ENCODE measurements around the gene WWTR1.

The WWTR1 gene

DNA sequence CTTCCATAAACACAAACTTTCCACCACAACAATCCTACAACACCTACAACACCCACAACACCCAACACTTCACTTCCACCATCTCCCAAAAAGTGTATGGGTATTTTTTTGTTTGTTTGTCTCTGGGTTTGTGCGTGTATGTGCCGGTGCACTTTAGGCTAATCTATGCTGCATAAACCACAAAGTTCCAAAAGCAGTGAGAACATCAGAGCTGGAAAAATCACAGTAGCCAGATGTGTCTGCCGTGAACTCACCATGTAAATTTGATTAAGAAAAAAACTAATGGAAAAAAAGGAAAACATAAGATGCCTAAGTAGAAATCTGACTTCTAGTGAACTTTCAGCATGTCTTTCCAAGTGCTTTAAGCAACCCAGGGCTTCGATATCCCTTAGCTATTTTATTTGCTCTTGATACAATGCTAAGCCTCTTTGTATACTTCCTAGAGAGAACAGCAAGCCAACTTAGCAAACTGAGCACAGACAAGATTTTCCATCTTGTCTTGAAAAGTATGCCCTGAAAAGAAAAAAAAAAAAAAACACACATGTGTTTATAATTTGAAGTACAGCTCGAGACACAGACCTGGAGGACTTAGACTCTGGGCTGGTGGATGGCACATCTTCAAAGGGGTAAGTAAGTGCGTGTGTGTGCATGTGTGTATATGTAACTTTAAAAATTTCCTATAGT is 91.4 kb downstream of the WWTR1 start:
- no peak for TF ChIP-seq SPI1 (IDR thresholded peaks at IDR 0.05; ENCODE audit: low read depth, low read length)
- no peak for TF ChIP-seq TAF1 (IDR thresholded peaks at IDR 0.05; ENCODE audit: low read depth, low read length)
- no peak for TF ChIP-seq POU2F2 (IDR thresholded peaks at IDR 0.05; ENCODE audit: low read depth, low read length)
- no peak for TF ChIP-seq POLR2A (IDR thresholded peaks at IDR 0.05; ENCODE audit: low read depth, low read length)
- TF ChIP-seq POLR2AphosphoS5 (IDR thresholded peaks at IDR 0.05; ENCODE audit: low read depth, low read length), result no peak
- TF ChIP-seq PAX5 (IDR thresholded peaks at IDR 0.05; ENCODE audit: insufficient read depth, low read length, severe bottlenecking), result no peak
- DNase-seq (ENCODE audit: insufficient read length, low spot score), result no peak
- FAIRE-seq, result no peak

DNA sequence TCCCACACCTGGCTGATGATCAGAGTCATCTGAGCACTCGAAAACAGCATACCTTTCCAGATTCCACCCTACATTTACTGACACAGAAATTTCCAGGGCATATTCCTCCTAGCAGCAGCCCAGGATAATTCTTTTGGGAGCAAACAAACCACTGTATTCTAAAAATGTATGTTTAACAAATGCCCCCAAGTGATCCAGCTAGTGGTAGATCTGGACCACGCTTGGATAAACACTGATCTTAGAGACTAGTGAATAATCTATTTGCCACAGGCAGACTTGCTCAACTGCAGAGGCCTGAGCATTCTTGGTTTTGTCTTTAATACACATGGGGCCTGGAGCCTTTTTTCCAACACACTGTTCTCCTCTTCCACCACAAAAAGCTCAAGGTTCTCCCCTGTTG is 93.7 kb downstream of the WWTR1 start:
- DNase-seq (ENCODE audit: insufficient read length, low spot score) (no peak), FAIRE-seq (no peak)
- TF ChIP-seq POU2F2 (IDR thresholded peaks at IDR 0.05; ENCODE audit: low read depth, low read length) (no peak), TAF1 (IDR thresholded peaks at IDR 0.05; ENCODE audit: low read depth, low read length) (no peak), SPI1 (IDR thresholded peaks at IDR 0.05; ENCODE audit: low read depth, low read length) (no peak), PAX5 (IDR thresholded peaks at IDR 0.05; ENCODE audit: insufficient read depth, low read length, severe bottlenecking) (no peak), POLR2AphosphoS5 (IDR thresholded peaks at IDR 0.05; ENCODE audit: low read depth, low read length) (no peak), POLR2A (IDR thresholded peaks at IDR 0.05; ENCODE audit: low read depth, low read length) (no peak)

DNA sequence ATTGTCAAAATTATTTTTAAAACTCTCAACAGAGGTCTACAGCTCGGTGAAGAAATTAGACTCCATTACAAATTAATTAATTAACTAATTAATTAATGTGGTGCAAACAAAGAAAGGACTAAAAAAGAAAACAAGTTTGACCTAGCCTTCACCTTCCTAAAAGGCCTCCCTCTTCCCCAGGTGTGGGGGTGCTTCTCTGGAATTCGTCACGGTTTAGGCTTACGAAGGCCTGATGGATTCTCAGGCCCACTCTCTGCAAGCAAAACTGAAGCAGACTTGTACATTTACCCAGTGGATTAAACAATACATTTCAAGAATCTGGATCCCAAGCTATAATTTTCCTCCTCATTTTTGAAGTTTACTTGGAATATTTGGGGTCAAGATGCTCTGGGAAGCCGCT is 94.7 kb downstream of the WWTR1 start:
- TF ChIP-seq PAX5 (IDR thresholded peaks at IDR 0.05; ENCODE audit: insufficient read depth, low read length, severe bottlenecking), result no peak
- no peak for TF ChIP-seq POLR2A (IDR thresholded peaks at IDR 0.05; ENCODE audit: low read depth, low read length)
- FAIRE-seq, result no peak
- DNase-seq (ENCODE audit: insufficient read length, low spot score), result no peak

DNA sequence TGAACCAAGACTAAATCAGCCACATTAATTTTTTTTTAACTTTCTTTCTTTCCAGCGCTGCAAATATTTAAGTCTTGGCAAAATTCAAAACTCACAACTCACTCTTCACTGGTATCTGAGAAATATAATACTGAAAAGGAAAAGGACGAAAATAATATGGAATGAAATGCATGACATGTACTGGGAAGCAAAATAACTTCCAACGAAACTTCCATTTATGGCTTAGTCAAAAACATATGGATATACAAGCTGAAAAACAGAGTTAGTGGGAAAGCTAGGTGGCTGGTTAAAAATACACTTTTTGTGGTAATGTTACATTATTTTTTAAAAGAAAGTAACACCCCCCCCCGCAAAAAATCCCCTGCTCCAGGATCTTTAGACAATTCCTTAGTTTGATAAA is 97.2 kb downstream of the WWTR1 start:
- FAIRE-seq, result no peak
- TF ChIP-seq TAF1 (IDR thresholded peaks at IDR 0.05; ENCODE audit: low read depth, low read length) (no peak), POU2F2 (IDR thresholded peaks at IDR 0.05; ENCODE audit: low read depth, low read length) (no peak)
- no peak for DNase-seq (ENCODE audit: insufficient read length, low spot score)

DNA sequence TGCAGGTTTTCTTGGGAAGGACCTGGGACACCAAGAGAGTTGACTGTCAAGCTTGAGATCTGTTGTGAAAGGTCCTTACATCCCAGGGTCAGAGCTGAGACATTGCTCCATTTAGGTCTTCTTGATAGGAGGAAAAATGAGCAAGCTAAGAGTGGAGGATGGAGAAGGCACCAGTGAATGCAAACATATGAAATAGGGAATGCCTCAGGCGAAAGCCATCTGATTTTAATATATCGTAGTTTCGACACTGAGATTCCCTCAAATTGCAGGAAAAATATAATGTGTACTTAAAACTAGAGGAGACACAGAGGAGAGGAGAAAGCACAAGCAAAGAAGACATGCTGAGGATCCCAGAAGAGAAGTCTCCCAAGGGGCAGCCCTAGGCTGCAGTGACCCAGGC is 97.8 kb downstream of the WWTR1 start:
- no peak for DNase-seq (ENCODE audit: insufficient read length, low spot score)
- no peak for TF ChIP-seq POU2F2 (IDR thresholded peaks at IDR 0.05; ENCODE audit: low read depth, low read length)
- no peak for FAIRE-seq

DNA sequence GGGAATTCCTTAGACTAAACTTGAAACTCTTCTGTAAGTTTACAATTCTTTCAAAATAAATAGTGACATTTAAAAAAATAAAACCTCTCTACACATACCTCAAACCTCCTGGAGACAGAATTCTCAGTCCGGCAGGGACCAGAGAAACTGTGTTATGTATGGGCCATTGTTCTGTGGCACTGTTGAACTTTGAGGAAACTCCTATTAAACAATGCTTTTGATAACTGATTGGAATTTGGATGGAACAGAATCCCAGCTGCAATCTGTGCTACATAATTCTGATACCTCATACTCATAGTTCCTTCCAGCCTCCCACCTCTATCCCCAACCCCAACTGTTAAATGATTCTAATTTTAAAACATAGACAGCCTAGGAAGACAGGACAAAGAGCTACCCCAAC is 98.3 kb downstream of the WWTR1 start:
- no peak for FAIRE-seq
- no peak for DNase-seq (ENCODE audit: insufficient read length, low spot score)
- no peak for TF ChIP-seq POLR2A (IDR thresholded peaks at IDR 0.05; ENCODE audit: low read depth, low read length)

DNA sequence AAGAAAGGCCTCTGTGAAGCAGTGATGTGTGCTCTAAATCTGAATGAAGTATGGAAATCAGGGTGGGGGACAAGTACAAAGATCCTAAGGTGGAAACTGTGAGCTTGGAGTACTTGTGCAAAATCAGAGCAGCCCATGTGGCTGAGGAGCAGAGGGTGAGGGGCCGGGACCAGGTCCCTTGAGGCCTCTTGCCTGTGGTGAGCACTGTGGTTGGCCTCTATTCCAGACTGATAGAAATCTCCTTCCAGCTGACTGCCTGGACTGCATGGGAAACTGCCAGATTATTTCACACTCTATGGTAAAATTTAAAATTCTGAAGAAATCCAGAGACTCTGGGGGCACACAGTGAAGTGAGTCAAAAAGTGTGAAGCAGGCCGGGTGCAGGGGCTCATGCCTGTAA is 101.9 kb downstream of the WWTR1 start:
- TF ChIP-seq PAX5 (IDR thresholded peaks at IDR 0.05; ENCODE audit: insufficient read depth, low read length, severe bottlenecking) (no peak), TAF1 (IDR thresholded peaks at IDR 0.05; ENCODE audit: low read depth, low read length) (no peak)
- no peak for DNase-seq (ENCODE audit: insufficient read length, low spot score)

DNA sequence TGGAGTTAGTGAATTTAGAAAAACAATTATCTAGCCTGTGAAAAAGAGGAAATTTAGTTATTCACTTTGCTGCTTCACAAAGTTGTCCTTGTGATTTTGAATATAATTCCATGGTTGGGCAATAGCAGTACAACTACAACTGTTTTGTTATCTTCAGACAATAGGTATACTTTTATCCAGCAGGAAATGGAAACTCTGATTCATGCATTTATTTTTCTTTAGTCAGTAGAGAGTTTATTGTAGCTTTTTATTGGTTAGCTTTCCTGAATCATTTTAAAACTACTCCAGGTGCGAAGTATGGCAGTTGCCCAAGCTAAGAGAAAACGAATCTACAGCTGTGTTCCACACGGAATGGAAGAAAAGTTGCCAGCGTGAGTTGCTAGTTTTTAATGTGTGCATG is 103.0 kb downstream of the WWTR1 start:
- FAIRE-seq (no peak), DNase-seq (ENCODE audit: insufficient read length, low spot score) (no peak)
- TF ChIP-seq SPI1 (IDR thresholded peaks at IDR 0.05; ENCODE audit: low read depth, low read length), result no peak
- no peak for TF ChIP-seq PAX5 (IDR thresholded peaks at IDR 0.05; ENCODE audit: insufficient read depth, low read length, severe bottlenecking)
- TF ChIP-seq POLR2AphosphoS5 (IDR thresholded peaks at IDR 0.05; ENCODE audit: low read depth, low read length), result no peak
- no peak for TF ChIP-seq POLR2A (IDR thresholded peaks at IDR 0.05; ENCODE audit: low read depth, low read length)
- TF ChIP-seq TAF1 (IDR thresholded peaks at IDR 0.05; ENCODE audit: low read depth, low read length), result no peak
- no peak for TF ChIP-seq POU2F2 (IDR thresholded peaks at IDR 0.05; ENCODE audit: low read depth, low read length)

More for the DNA sequence above, 101.9 kb downstream of the WWTR1 start:
- FAIRE-seq, result no peak

DNA sequence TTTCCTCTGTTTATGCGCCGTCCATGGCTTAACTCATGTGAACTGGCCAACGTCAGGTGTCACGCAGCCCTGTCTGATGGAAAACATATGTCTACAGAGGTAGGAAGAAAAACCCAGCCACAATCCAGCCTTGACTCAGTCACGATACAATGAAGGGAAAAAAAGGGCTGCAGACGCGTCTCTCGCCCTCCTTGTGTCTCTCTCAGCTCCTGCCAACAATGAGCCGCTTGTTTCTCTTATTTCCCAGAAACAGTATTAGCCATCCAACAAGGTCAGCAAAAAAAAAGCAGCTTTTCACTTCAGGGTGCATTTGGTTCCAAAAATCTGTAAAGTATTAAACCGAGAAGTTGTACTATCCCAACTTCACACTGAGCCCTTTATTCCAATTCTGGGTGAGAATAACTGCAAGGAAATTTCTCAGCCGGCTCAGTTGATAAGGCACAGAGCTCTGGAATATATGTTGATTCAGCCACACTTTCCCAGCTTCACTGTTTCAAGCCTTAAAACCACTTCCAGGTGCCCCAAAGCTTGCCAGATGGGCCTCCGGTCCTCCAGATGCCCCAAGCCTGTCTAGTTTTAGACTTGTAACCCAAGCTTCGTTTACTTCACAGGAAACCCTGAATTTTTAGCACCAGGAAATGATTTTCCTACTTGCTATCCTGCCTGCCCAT is 103.9 kb downstream of the WWTR1 start:
- no peak for FAIRE-seq
- TF ChIP-seq POLR2AphosphoS5 (IDR thresholded peaks at IDR 0.05; ENCODE audit: low read depth, low read length) (no peak), POU2F2 (IDR thresholded peaks at IDR 0.05; ENCODE audit: low read depth, low read length) (no peak), TAF1 (IDR thresholded peaks at IDR 0.05; ENCODE audit: low read depth, low read length) (no peak), SPI1 (IDR thresholded peaks at IDR 0.05; ENCODE audit: low read depth, low read length) (no peak), POLR2A (IDR thresholded peaks at IDR 0.05; ENCODE audit: low read depth, low read length) (no peak), PAX5 (IDR thresholded peaks at IDR 0.05; ENCODE audit: insufficient read depth, low read length, severe bottlenecking) (no peak)
- DNase-seq (ENCODE audit: insufficient read length, low spot score), result no peak

DNA sequence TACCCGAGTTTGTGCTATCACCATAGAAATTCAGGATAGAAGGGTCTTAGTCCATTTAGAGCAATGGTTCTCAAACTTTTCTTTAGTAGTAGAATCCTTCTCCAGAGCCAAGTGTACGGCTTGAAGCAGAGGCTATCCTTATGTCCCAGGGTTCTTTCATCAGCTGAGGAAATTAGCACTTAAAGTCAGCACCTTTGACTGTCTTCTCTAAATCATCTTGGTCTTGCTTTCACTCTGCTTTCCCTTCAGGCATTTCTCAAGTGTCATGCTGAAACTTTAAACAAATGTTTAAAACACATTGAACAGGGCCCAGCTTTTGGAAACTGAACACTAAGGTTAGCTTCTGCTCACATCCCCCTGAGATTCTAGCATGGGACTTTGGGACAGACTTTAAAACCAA is 105.1 kb downstream of the WWTR1 start:
- no peak for TF ChIP-seq TAF1 (IDR thresholded peaks at IDR 0.05; ENCODE audit: low read depth, low read length)
- TF ChIP-seq SPI1 (IDR thresholded peaks at IDR 0.05; ENCODE audit: low read depth, low read length), result no peak
- TF ChIP-seq POLR2AphosphoS5 (IDR thresholded peaks at IDR 0.05; ENCODE audit: low read depth, low read length), result no peak
- TF ChIP-seq POLR2A (IDR thresholded peaks at IDR 0.05; ENCODE audit: low read depth, low read length), result no peak
- no peak for TF ChIP-seq POU2F2 (IDR thresholded peaks at IDR 0.05; ENCODE audit: low read depth, low read length)
- no peak for TF ChIP-seq PAX5 (IDR thresholded peaks at IDR 0.05; ENCODE audit: insufficient read depth, low read length, severe bottlenecking)
- DNase-seq (ENCODE audit: insufficient read length, low spot score) (no peak), FAIRE-seq (no peak)

DNA sequence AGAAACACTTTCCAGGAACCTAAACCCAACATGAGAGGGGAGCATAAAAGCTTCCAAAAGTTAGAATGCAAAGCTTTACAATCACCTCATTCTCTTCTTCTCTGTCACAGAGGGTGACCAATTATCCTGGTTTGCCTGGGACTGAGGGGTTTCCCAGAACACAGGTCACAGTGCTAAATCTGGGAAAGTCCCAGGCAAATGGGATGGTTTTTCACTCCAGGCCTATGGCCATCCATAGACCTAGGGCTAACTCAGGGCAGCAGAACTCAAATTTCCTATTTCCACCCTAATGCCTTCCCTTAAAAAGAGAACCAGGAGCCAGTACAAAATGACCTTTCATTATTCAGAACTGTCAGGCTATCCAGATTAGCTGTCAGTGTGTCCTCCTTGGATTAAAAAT is 106.3 kb downstream of the WWTR1 start:
- TF ChIP-seq POLR2AphosphoS5 (IDR thresholded peaks at IDR 0.05; ENCODE audit: low read depth, low read length), result no peak
- TF ChIP-seq TAF1 (IDR thresholded peaks at IDR 0.05; ENCODE audit: low read depth, low read length), result no peak
- no peak for TF ChIP-seq PAX5 (IDR thresholded peaks at IDR 0.05; ENCODE audit: insufficient read depth, low read length, severe bottlenecking)
- TF ChIP-seq SPI1 (IDR thresholded peaks at IDR 0.05; ENCODE audit: low read depth, low read length), result no peak
- no peak for TF ChIP-seq POU2F2 (IDR thresholded peaks at IDR 0.05; ENCODE audit: low read depth, low read length)
- TF ChIP-seq POLR2A (IDR thresholded peaks at IDR 0.05; ENCODE audit: low read depth, low read length), result no peak

More for the DNA sequence above, 106.3 kb downstream of the WWTR1 start:
- DNase-seq (ENCODE audit: insufficient read length, low spot score) (no peak), FAIRE-seq (no peak)

Data from GM12891 (cell line).